Umbilical cord (tissue), 2 donors: ENCODE measurements around the gene ATP2B3. TPM values are rescaled to one million over a fixed set of nuclear protein-coding genes. Genes with fewer than 3 reads are reported as not detected.

ENCODE experiments used
- DNase-seq: peaks from one replicate; pipeline ENCODE4 v3.0.0-alpha.2; 2015; ENCODE audit warnings: low spot score
- total RNA-seq: library from RNA; depleted of rRNA; stranded (reverse); fragments of >200 nt; gene quantifications from one replicate; pipeline ENCODE4 v1.2.3, GENCODE V29; 2014; ENCODE audit warnings: low replicate concordance; ENCODE audit not compliant: insufficient read depth

Gene ATP2B3
- total RNA-seq, 1 donor from 2014 or later: 0.48 TPM

- DNase-seq: peak; percentile 88
Measured at GRCh38 chrX:153533091-153533490, 15.6 kb downstream of the ATP2B3 start.

- DNase-seq: no peak
Measured at GRCh38 chrX:153537080-153537479, 19.6 kb downstream of the ATP2B3 start.

- DNase-seq: peak; percentile 83
Measured at GRCh38 chrX:153537526-153538295, 20.3 kb downstream of the ATP2B3 start.

- no peak for DNase-seq
Measured at GRCh38 chrX:153538424-153538823, 21.0 kb downstream of the ATP2B3 start.

GRCh38 chrX:153539171-153539978 lies 21.9 kb downstream of the ATP2B3 start:
- DNase-seq: peak; percentile 53

GRCh38 chrX:153539979-153540358 lies 22.5 kb downstream of the ATP2B3 start:
- no peak for DNase-seq

- no peak for DNase-seq
Measured at GRCh38 chrX:153544727-153545126, 27.3 kb downstream of the ATP2B3 start.

- no peak for DNase-seq
Measured at GRCh38 chrX:153546386-153546785, 28.9 kb downstream of the ATP2B3 start.

- peak; percentile 47 for DNase-seq
Measured at GRCh38 chrX:153547195-153547594, 29.8 kb downstream of the ATP2B3 start.

- DNase-seq: no peak
Measured at GRCh38 chrX:153549231-153549630, 31.8 kb downstream of the ATP2B3 start.

- DNase-seq: no peak
Measured at GRCh38 chrX:153549807-153550206, 32.4 kb downstream of the ATP2B3 start.

- DNase-seq: no peak
Measured at GRCh38 chrX:153551135-153551534, 33.7 kb downstream of the ATP2B3 start.

- DNase-seq: peak; percentile 64
Measured at GRCh38 chrX:153554519-153555167, 37.2 kb downstream of the ATP2B3 start.

GRCh38 chrX:153556767-153557166 lies 39.3 kb downstream of the ATP2B3 start:
- DNase-seq: no peak

GRCh38 chrX:153557618-153558355 lies 40.3 kb downstream of the ATP2B3 start:
- no peak for DNase-seq

GRCh38 chrX:153560000-153560399 lies 42.6 kb downstream of the ATP2B3 start:
- no peak for DNase-seq

- no peak for DNase-seq
Measured at GRCh38 chrX:153560466-153560865, 43.0 kb downstream of the ATP2B3 start.

- no peak for DNase-seq
Measured at GRCh38 chrX:153561337-153561736, 43.9 kb downstream of the ATP2B3 start.

- no peak for DNase-seq
Measured at GRCh38 chrX:153562546-153562945, 45.1 kb downstream of the ATP2B3 start.

- DNase-seq: no peak
Measured at GRCh38 chrX:153564047-153564606, 46.7 kb downstream of the ATP2B3 start.

GRCh38 chrX:153565996-153566580 lies 48.6 kb downstream of the ATP2B3 start:
- no peak for DNase-seq
